ENCODE results near the gene ZNF738.

Gene ZNF738

GRCh38 chr19:21422244-21422643, 63.4 kb downstream of the ZNF738 start:
- in situ Hi-C loops (cut with MboI; ENCODE audit: low sequenced_read_pairs), result no loop called here

- in situ Hi-C loops (cut with MboI; ENCODE audit: low sequenced_read_pairs), result no loop called here
Observed at GRCh38 chr19:21423057-21424041, 64.5 kb downstream of the ZNF738 start.
